Mesenchymal stem cell (in vitro differentiated cells and primary cell): ENCODE data around the gene LRRC4B.

ENCODE experiments used
- DNase-seq: peaks from one replicate; pipeline ENCODE4 v3.0.0-alpha.2; 2013
- H2AFZ ChIP-seq: one replicate; pipeline ENCODE4 v1.6.1; 2013; ENCODE audit warnings: low read depth, mild to moderate bottlenecking, control low read depth, inconsistent platforms, low read length, moderate library complexity
- H2AK5ac ChIP-seq: 2 replicates; pipeline ENCODE4 v1.6.1; 2013; ENCODE audit warnings: low read length, moderate library complexity, mild to moderate bottlenecking, inconsistent platforms; ENCODE audit not compliant: severe bottlenecking
- H2BK120ac ChIP-seq: one replicate; pipeline ENCODE4 v1.6.1; 2013; ENCODE audit warnings: low read depth, mild to moderate bottlenecking, inconsistent platforms, low read length, moderate library complexity
- H2BK12ac ChIP-seq, 2 experiments: one replicate each; pipeline ENCODE4 v1.6.1; 2013; ENCODE audit warnings: inconsistent platforms in 2 of 2, low read length in 2 of 2, mild to moderate bottlenecking in 2 of 2, moderate library complexity in 2 of 2, control low read depth in 1 of 2
- H2BK15ac ChIP-seq: one replicate; pipeline ENCODE4 v1.6.1; 2013; ENCODE audit warnings: mild to moderate bottlenecking, low read depth, inconsistent platforms; ENCODE audit not compliant: poor library complexity, severe bottlenecking
- H2BK5ac ChIP-seq: 2 replicates; pipeline ENCODE4 v1.6.1; 2013; ENCODE audit warnings: low read depth, mild to moderate bottlenecking, low read length, control low read depth, inconsistent platforms; ENCODE audit not compliant: poor library complexity, severe bottlenecking
- H3K14ac ChIP-seq, 2 experiments: one replicate each; pipeline ENCODE4 v1.6.1; 2013; ENCODE audit warnings: inconsistent platforms in 2 of 2, low read length in 2 of 2, control low read depth in 1 of 2, mild to moderate bottlenecking in 1 of 2, moderate library complexity in 1 of 2
- H3K18ac ChIP-seq, 2 experiments: one replicate each; pipeline ENCODE4 v1.6.1; 2013; ENCODE audit warnings: inconsistent platforms in 2 of 2, low read length in 2 of 2, control low read depth in 1 of 2, low read depth in 1 of 2, mild to moderate bottlenecking in 1 of 2
- H3K23ac ChIP-seq, 2 experiments: one replicate each; pipeline ENCODE4 v1.6.1; 2013; ENCODE audit warnings: inconsistent platforms in 2 of 2, low read length in 2 of 2, mild to moderate bottlenecking in 2 of 2, moderate library complexity in 2 of 2, control low read depth in 1 of 2
- H3K27ac ChIP-seq: 2 replicates; pipeline ENCODE4 v1.5.1; 2013; ENCODE audit warnings: mild to moderate bottlenecking, moderate library complexity, low read length, control low read depth, inconsistent platforms; ENCODE audit not compliant: poor library complexity, severe bottlenecking
- H3K27me3 ChIP-seq, 2 experiments: 2 replicates each; pipeline versions ENCODE4 v1.6.1 to v1.7.0; 2013; ENCODE audit warnings: low read length in 2 of 2, mild to moderate bottlenecking in 2 of 2, moderate library complexity in 2 of 2, control low read depth in 1 of 2, inconsistent platforms in 1 of 2; ENCODE audit not compliant: control insufficient read depth in 1 of 2, insufficient read depth in 1 of 2
- H3K36me3 ChIP-seq, 2 experiments: 2 replicates each; pipeline versions ENCODE4 v1.6.1 to v1.7.0; 2013; ENCODE audit warnings: low read length in 2 of 2, control low read depth in 1 of 2, inconsistent platforms in 1 of 2, low read depth in 1 of 2, mild to moderate bottlenecking in 1 of 2; ENCODE audit not compliant: insufficient read depth in 2 of 2, control insufficient read depth in 1 of 2
- H3K4ac ChIP-seq, 2 experiments: one replicate each; pipeline ENCODE4 v1.6.1; 2013; ENCODE audit warnings: inconsistent platforms in 2 of 2, low read length in 2 of 2, mild to moderate bottlenecking in 2 of 2, moderate library complexity in 2 of 2, control low read depth in 1 of 2, low read depth in 1 of 2
- H3K4me1 ChIP-seq: 2 replicates; pipeline ENCODE4 v1.6.1; 2013; ENCODE audit warnings: low read depth, low read length, control low read depth; ENCODE audit not compliant: control insufficient read depth, insufficient read depth
- H3K4me2 ChIP-seq: 2 replicates; pipeline ENCODE4 v1.6.1; 2013; ENCODE audit warnings: low read length, mild to moderate bottlenecking, inconsistent platforms; ENCODE audit not compliant: poor library complexity, severe bottlenecking
- H3K4me3 ChIP-seq, 2 experiments: 2 replicates each; pipeline versions ENCODE4 v1.5.1 to v1.7.0; 2013; ENCODE audit warnings: low read length in 2 of 2, mild to moderate bottlenecking in 2 of 2, control low read depth in 1 of 2, low read depth in 1 of 2; ENCODE audit not compliant: insufficient read depth in 1 of 2
- H3K79me1 ChIP-seq: replicated peaks from 2 replicates; pipeline ENCODE4 v1.6.1; 2013; ENCODE audit warnings: mild to moderate bottlenecking, control low read depth, low read length, inconsistent platforms; ENCODE audit not compliant: poor library complexity, severe bottlenecking
- H3K9ac ChIP-seq: 2 replicates; pipeline ENCODE4 v1.7.0; 2013; ENCODE audit warnings: mild to moderate bottlenecking, low read length, moderate library complexity
- H3K9me3 ChIP-seq: 2 replicates; pipeline ENCODE4 v1.7.0; 2013; ENCODE audit warnings: mild to moderate bottlenecking, low read length; ENCODE audit not compliant: control insufficient read depth
- H4K8ac ChIP-seq: one replicate; pipeline ENCODE4 v1.6.1; 2013; ENCODE audit warnings: inconsistent platforms, mild to moderate bottlenecking, low read length, moderate library complexity
- H4K91ac ChIP-seq: one replicate; pipeline ENCODE4 v1.6.1; 2013; ENCODE audit warnings: mild to moderate bottlenecking, low read length, inconsistent platforms
- WGBS: methylation state at CpG from one replicate; pipeline ENCODE4 v1.1.7; 2013; ENCODE audit warnings: mixed read lengths; 5-methylcytosine and 5-hydroxymethylcytosine counted together

Gene LRRC4B

DNA sequence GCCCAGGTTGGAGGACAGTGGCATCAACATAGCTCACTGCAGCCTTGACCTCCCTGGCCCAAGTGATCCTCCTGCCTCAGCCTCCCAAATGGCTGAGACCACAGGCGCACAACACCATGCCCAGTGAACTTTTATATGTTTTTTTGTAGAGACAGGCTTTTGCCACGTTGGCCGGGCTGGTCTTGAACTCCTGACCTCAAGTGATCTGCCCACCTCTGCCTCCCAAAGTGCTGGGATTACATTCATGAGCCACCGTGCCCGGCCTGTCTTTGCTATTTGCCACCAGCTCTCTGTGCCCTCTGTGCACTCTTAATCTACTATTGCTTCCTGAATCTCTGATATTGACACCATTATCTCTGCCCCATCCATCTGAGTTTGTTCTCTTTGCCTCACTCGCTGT, 34.3 kb upstream of the LRRC4B start:
- H3K9me3 ChIP-seq = no peaks in the 10 kb centered on the region
- H3K79me1 ChIP-seq = no peaks in the 10 kb centered on the region
- no peak overlapping the region for H3K23ac ChIP-seq
- no peaks in the 10 kb centered on the region for H3K36me3 ChIP-seq
- H3K18ac ChIP-seq = no peak overlapping the region
- H4K8ac ChIP-seq = no peak overlapping the region
- 83% methylated on average over 5 of the region's 6 CpGs for WGBS
- no peak overlapping the region for H2BK120ac ChIP-seq
- peaks cover 0 to 43% of the 10 kb centered on the region in 2 experiments for H3K27me3 ChIP-seq
- H3K14ac ChIP-seq = no peak overlapping the region
- no peak for DNase-seq
- no peak overlapping the region for H2AFZ ChIP-seq
- no peak overlapping the region for H2BK15ac ChIP-seq
- no peak overlapping the region for H2BK12ac ChIP-seq
- H4K91ac ChIP-seq = no peak overlapping the region
- no peak overlapping the region for H2BK5ac ChIP-seq
- no peak overlapping the region for H3K27ac ChIP-seq
- no peak overlapping the region for H3K9ac ChIP-seq
- no peak overlapping the region for H3K4me2 ChIP-seq
- no peak overlapping the region for H3K4ac ChIP-seq
- H3K4me3 ChIP-seq = no peak overlapping the region
- no peak overlapping the region for H2AK5ac ChIP-seq
- H3K4me1 ChIP-seq = no peaks in the 10 kb centered on the region

GRCh38 chr19:50602089-50602422, 33.8 kb upstream of the LRRC4B start:
- H3K23ac ChIP-seq = no peak overlapping the region
- H3K36me3 ChIP-seq = no peaks in the 10 kb centered on the region
- no peak overlapping the region for H3K14ac ChIP-seq
- no peak overlapping the region for H3K9ac ChIP-seq
- no peak overlapping the region for H4K8ac ChIP-seq
- no peak overlapping the region for H2BK5ac ChIP-seq
- DNase-seq = no peak
- H2BK15ac ChIP-seq = no peak overlapping the region
- no peak overlapping the region for H3K27ac ChIP-seq
- H4K91ac ChIP-seq = no peak overlapping the region
- no peaks in the 10 kb centered on the region for H3K4me1 ChIP-seq
- H3K9me3 ChIP-seq = no peaks in the 10 kb centered on the region
- no peak overlapping the region for H2AFZ ChIP-seq
- no peak overlapping the region for H3K4me3 ChIP-seq
- H3K27me3 ChIP-seq = peaks cover 0 to 38% of the 10 kb centered on the region in 2 experiments
- no peak overlapping the region for H3K4ac ChIP-seq
- no peak overlapping the region for H2BK12ac ChIP-seq
- H3K4me2 ChIP-seq = no peak overlapping the region
- no peaks in the 10 kb centered on the region for H3K79me1 ChIP-seq
- H3K18ac ChIP-seq = no peak overlapping the region
- H2AK5ac ChIP-seq = no peak overlapping the region
- WGBS = 70% methylated on average over 5 of the region's 5 CpGs
- no peak overlapping the region for H2BK120ac ChIP-seq

GRCh38 chr19:50601407-50602088, 33.3 kb upstream of the LRRC4B start:
- no peak overlapping the region for H4K91ac ChIP-seq

DNA sequence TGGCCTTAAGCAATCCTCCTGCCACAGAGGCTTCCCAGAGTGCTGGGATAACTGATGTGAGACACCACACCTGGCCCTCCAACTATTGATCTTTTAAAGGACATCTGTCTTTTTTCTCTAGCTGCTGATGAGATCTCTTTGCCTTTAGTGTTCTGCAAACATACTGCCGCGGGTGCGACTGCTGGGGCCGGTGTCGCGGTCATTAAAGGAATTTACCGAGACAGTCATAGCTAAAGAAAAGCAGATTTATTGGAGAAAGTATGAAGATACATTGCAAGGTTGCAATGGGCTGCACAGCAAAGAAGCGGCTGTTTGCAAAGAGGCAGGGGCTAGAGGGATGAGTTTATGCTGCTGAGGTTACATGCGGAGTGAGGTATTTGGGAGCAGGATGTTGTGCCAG, 31.2 kb upstream of the LRRC4B start:
- Histone ChIP-seq H2AK5ac (no peak overlapping the region), H3K4me1 (no peaks in the 10 kb centered on the region), H2BK15ac (no peak overlapping the region), H2BK12ac (no peak overlapping the region), H3K4ac (no peak overlapping the region), H3K14ac (no peak overlapping the region), H3K4me3 (no peak overlapping the region), H2BK120ac (no peak overlapping the region), H3K9ac (no peak overlapping the region), H3K4me2 (no peak overlapping the region), H3K9me3 (no peaks in the 10 kb centered on the region), H3K36me3 (no peaks in the 10 kb centered on the region), H3K27me3 (peaks cover 0 to 31% of the 10 kb centered on the region in 2 experiments), H3K27ac (no peak overlapping the region), H2BK5ac (no peak overlapping the region), H3K18ac (no peak overlapping the region), H2AFZ (no peak overlapping the region), H4K91ac (no peak overlapping the region), H3K79me1 (no peaks in the 10 kb centered on the region), H4K8ac (no peak overlapping the region), H3K23ac (no peak overlapping the region)
- DNase-seq = no peak
- WGBS = 90% methylated on average over 9 of the region's 9 CpGs

More at GRCh38 chr19:50601407-50602088, 33.3 kb upstream of the LRRC4B start:
- Histone ChIP-seq H3K9ac (no peak overlapping the region), H3K9me3 (no peaks in the 10 kb centered on the region), H4K8ac (no peak overlapping the region), H2BK120ac (no peak overlapping the region), H3K4me3 (no peak overlapping the region), H3K27ac (no peak overlapping the region), H3K23ac (no peak overlapping the region), H2BK5ac (no peak overlapping the region), H3K79me1 (no peaks in the 10 kb centered on the region), H3K4me1 (no peaks in the 10 kb centered on the region), H3K14ac (no peak overlapping the region), H2AK5ac (no peak overlapping the region), H3K18ac (no peak overlapping the region), H2BK15ac (no peak overlapping the region), H2BK12ac (no peak overlapping the region), H3K27me3 (peaks cover 0 to 34% of the 10 kb centered on the region in 2 experiments), H2AFZ (no peak overlapping the region), H3K4ac (no peak overlapping the region), H3K36me3 (no peaks in the 10 kb centered on the region), H3K4me2 (no peak overlapping the region)
- WGBS = 72% methylated on average over 11 of the region's 11 CpGs
- DNase-seq = no peak
